Psoas muscle (tissue), 8 donors: ENCODE data around the gene CARD8. TPM values are rescaled to one million over a fixed set of nuclear protein-coding genes. Genes with fewer than 3 reads are reported as not detected.

ENCODE experiments used
- ATAC-seq, 4 donors: fragments of 200-7000 bp; cut with Tn5 transposase; one replicate each; pipeline ENCODE4 v1.9.1; 2020; ENCODE audit warnings: moderate library complexity in 3 of 4, mild to moderate bottlenecking in 2 of 4
- DNase-seq, 2 donors: peaks; one replicate each; pipeline ENCODE4 v3.0.0-alpha.2; 2020
- H3K27ac ChIP-seq: fragments of 200-600 bp; one replicate; pipeline ENCODE4 v1.8.0; 2022
- H3K27me3 ChIP-seq, 3 donors: fragments of 200-600 bp in 1 of 3; one replicate each; pipeline versions ENCODE4 v1.6.1 to v1.8.0; 2013 to 2022; ENCODE audit warnings: low read length in 2 of 3, mild to moderate bottlenecking in 2 of 3, moderate library complexity in 1 of 3; ENCODE audit not compliant: insufficient read depth in 3 of 3
- H3K36me3 ChIP-seq, 2 donors: fragments of 200-600 bp in 1 of 2; one replicate each; pipeline versions ENCODE4 v1.6.1 to v1.8.0; 2013 to 2022; ENCODE audit warnings: low read depth in 1 of 2, mild to moderate bottlenecking in 1 of 2, moderate library complexity in 1 of 2; ENCODE audit not compliant: insufficient read depth in 1 of 2
- H3K4me1 ChIP-seq: fragments of 200-600 bp; one replicate; pipeline ENCODE4 v1.8.0; 2022
- H3K4me3 ChIP-seq: fragments of 200-600 bp; one replicate; pipeline ENCODE4 v1.8.0; 2022; ENCODE audit warnings: mild to moderate bottlenecking
- H3K9me3 ChIP-seq: fragments of 200-600 bp; one replicate; pipeline ENCODE4 v1.8.0; 2022
- CTCF ChIP-seq: fragments of 200-600 bp; IDR thresholded peaks from one replicate; pipeline ENCODE4 v1.8.0; 2022; ENCODE audit warnings: antibody characterized with exemption
- WGBS, 3 donors: extraction: QIAGEN DNeasy Blood & Tissue Kit; methylation state at CpG; one replicate each; pipeline versions ENCODE4 v1.1.6 to v1.1.7; 2013; 5-methylcytosine and 5-hydroxymethylcytosine counted together
- intact Hi-C, 2 donors: fragments of 100-400 bp; cut with DNase I; formaldehyde crosslinking; loops; one replicate each; pipeline versions ENCODE4 v1.11.0 to v1.14.2; 2022
- polyA plus RNA-seq, 3 donors: library from polyadenylated mRNA; stranded (reverse); fragments of 200-250 nt; gene quantifications; one replicate each; pipeline ENCODE4 v1.2.3, GENCODE V29; 2013
- total RNA-seq, 4 donors: library from RNA; stranded (reverse); fragmentation: NEBNext Ultra II Directional in 2 of 4; extraction: Animal tissue kit (Norgen Biotek cat#: 25700) in 2 of 4; gene quantifications; one replicate each; pipeline versions ENCODE4 v1.2.1 to v1.2.4, GENCODE V29; 2021 to 2023
- donor health status: healthy with polysubstance abuse.
- donor health status: DM: no; HTN: no; CAD: no; lungs with moderate emphysema.
- donor health status: Bipolar disorder and iron deficiency.
- donor health status: healthy.
- donor health status: DM: yes; HTN: yes; CAD: no.
- donor health status: DM: no; HTN: no; CAD: no.
- donor health status: DM: no; HTN: no; CAD: no.
- donor health status: DM: yes; HTN: yes; CAD: no.

CARD8 gene
- total and polyA plus RNA-seq, 7 donors: 15.7 to 36.2 (median 26.0) TPM

- no peak overlapping the region for H3K4me3 ChIP-seq
- intact Hi-C loops: no loop called here
- H3K27me3 ChIP-seq: peaks cover 0 to 1% (median 0%) of the 10 kb centered on the region in 3 donors
- DNase-seq (no peak), ATAC-seq (no peak)
- no peaks in the 10 kb centered on the region for H3K36me3 ChIP-seq
- H3K9me3 ChIP-seq: peaks cover 5% of the 10 kb centered on the region
- no peaks in the 10 kb centered on the region for H3K4me1 ChIP-seq
- 71 to 76% (median 75%) methylated on average over 4 of the region's 4 CpGs for WGBS, 3 donors
- no peak for TF ChIP-seq CTCF
- H3K27ac ChIP-seq: no peak overlapping the region
These were observed 29.2 kb upstream of the CARD8 start for GRCh38 chr19:48284896-48285295.

GRCh38 chr19:48283908-48284307, 28.2 kb upstream of the CARD8 start:
- WGBS, 3 donors: 91 to 94% (median 93%) methylated on average over 7 of the region's 7 CpGs
- no peak for ATAC-seq

GRCh38 chr19:48279747-48280146, 24.0 kb upstream of the CARD8 start:
- no peak for TF ChIP-seq CTCF
- no peaks in the 10 kb centered on the region for H3K36me3 ChIP-seq
- intact Hi-C loops: no loop called here
- WGBS, 3 donors: 84 to 89% (median 87%) methylated on average over 9 of the region's 9 CpGs
- H3K27ac ChIP-seq: no peak overlapping the region
- H3K4me3 ChIP-seq: no peak overlapping the region
- ATAC-seq (no peak), DNase-seq (no peak)
- no peaks in the 10 kb centered on the region for H3K27me3 ChIP-seq
- H3K4me1 ChIP-seq: no peaks in the 10 kb centered on the region
- H3K9me3 ChIP-seq: no peaks in the 10 kb centered on the region

More at GRCh38 chr19:48283908-48284307, 28.2 kb upstream of the CARD8 start:
- intact Hi-C loops: no loop called here
- Histone ChIP-seq H3K4me3 (no peak overlapping the region), H3K27me3 (peaks cover 0 to 1% (median 0%) of the 10 kb centered on the region in 3 donors), H3K27ac (no peak overlapping the region), H3K36me3 (no peaks in the 10 kb centered on the region), H3K4me1 (no peaks in the 10 kb centered on the region), H3K9me3 (peaks cover 5% of the 10 kb centered on the region)
- no peak for TF ChIP-seq CTCF
- no peak for DNase-seq

- WGBS, 3 donors: 72 to 79% (median 78%) methylated on average over 6 of the region's 6 CpGs
- ATAC-seq: no peak
These were observed 19.2 kb upstream of the CARD8 start for GRCh38 chr19:48274938-48275337.

More at GRCh38 chr19:48274938-48275337, 19.2 kb upstream of the CARD8 start:
- intact Hi-C loops: no loop called here
- Histone ChIP-seq H3K4me3 (no peak overlapping the region), H3K27me3 (peaks cover 0 to 20% (median 5%) of the 10 kb centered on the region in 3 donors), H3K27ac (no peak overlapping the region), H3K36me3 (no peaks in the 10 kb centered on the region), H3K9me3 (no peaks in the 10 kb centered on the region), H3K4me1 (peaks cover 9% of the 10 kb centered on the region)
- no peak for DNase-seq
- TF ChIP-seq CTCF: no peak
